HepG2 (cell line): ENCODE measurements around the gene TNP2. TPM values are rescaled to one million over a fixed set of nuclear protein-coding genes. Genes with fewer than 3 reads are reported as not detected.
A peak's percentile ranks its signal among the peaks of the same experiment; 100 is the strongest.

Experiments
- ATF5 ChIP-seq: sonication (generic); formaldehyde crosslinking; IDR thresholded peaks from 2 replicates; pipeline ENCODE4 v1.4.0; 2020; ENCODE audit warnings: mild to moderate bottlenecking, low read depth, missing genetic modification reagents
- CENPBD1 ChIP-seq: sonication (generic); formaldehyde crosslinking; IDR thresholded peaks from 2 replicates; pipeline ENCODE4 v1.8.0; 2022; ENCODE audit warnings: missing genetic modification reagents, low read depth, mild to moderate bottlenecking, borderline replicate concordance
- CREB1 ChIP-seq, 2 experiments: fragments of 450-650 bp in 1 of 2; IDR thresholded peaks; 2 replicates each; pipeline ENCODE4 v1.6.1; 2016 to 2017; ENCODE audit warnings: control low read depth in 1 of 2, mild to moderate bottlenecking in 1 of 2, missing compliant biosample characterization in 1 of 2, missing genetic modification characterization in 1 of 2
- KDM2A ChIP-seq: sonication (generic); formaldehyde crosslinking; IDR thresholded peaks from 2 replicates; pipeline ENCODE4 v1.4.0; 2020; ENCODE audit warnings: low read depth, missing genetic modification reagents, borderline replicate concordance
- KDM6A ChIP-seq: IDR thresholded peaks from 2 replicates; pipeline ENCODE4 v1.6.1; 2016; ENCODE audit warnings: low read depth
- KLF12 ChIP-seq: sonication (generic); formaldehyde crosslinking; IDR thresholded peaks from 2 replicates; pipeline ENCODE4 v1.4.0; 2020; ENCODE audit warnings: missing genetic modification reagents, borderline replicate concordance
- LBX2 ChIP-seq: sonication (generic); formaldehyde crosslinking; IDR thresholded peaks from 2 replicates; pipeline ENCODE4 v1.5.0; 2020; ENCODE audit warnings: missing genetic modification reagents, mild to moderate bottlenecking, borderline replicate concordance
- MXI1 ChIP-seq: IDR thresholded peaks from 3 replicates; pipeline ENCODE4 v1.6.1; 2012; ENCODE audit warnings: low read depth, low read length, inconsistent platforms, borderline replicate concordance
- NFRKB ChIP-seq: fragments of 450-650 bp; IDR thresholded peaks from 2 replicates; pipeline ENCODE4 v1.6.1; 2017
- NR0B2 ChIP-seq: sonication (generic); formaldehyde crosslinking; IDR thresholded peaks from 2 replicates; pipeline ENCODE4 v1.4.0; 2020; ENCODE audit warnings: mild to moderate bottlenecking, missing genetic modification reagents
- PRMT3 ChIP-seq: sonication (generic); formaldehyde crosslinking; IDR thresholded peaks from 2 replicates; pipeline ENCODE4 v1.8.1; 2022; ENCODE audit warnings: low read depth, mild to moderate bottlenecking, moderate library complexity, missing genetic modification reagents, borderline replicate concordance
- RFXAP ChIP-seq: sonication (generic); formaldehyde crosslinking; IDR thresholded peaks from 2 replicates; pipeline ENCODE4 v1.4.0; 2020; ENCODE audit warnings: missing genetic modification reagents, borderline replicate concordance
- TCF7L2 ChIP-seq: IDR thresholded peaks from 2 replicates; pipeline ENCODE4 v1.6.1; 2011; ENCODE audit warnings: mild to moderate bottlenecking, low read depth, low read length, moderate library complexity
- TFAP4 ChIP-seq: sonication (generic); IDR thresholded peaks from 2 replicates; pipeline ENCODE4 v1.6.1; 2016; ENCODE audit warnings: low read depth, borderline replicate concordance
- TOE1 ChIP-seq: sonication (generic); formaldehyde crosslinking; IDR thresholded peaks from 2 replicates; pipeline ENCODE4 v1.4.0; 2020; ENCODE audit warnings: mild to moderate bottlenecking, missing genetic modification reagents
- ZBTB42 ChIP-seq: sonication (generic); formaldehyde crosslinking; IDR thresholded peaks from 2 replicates; pipeline ENCODE4 v1.5.0; 2020; ENCODE audit warnings: mild to moderate bottlenecking, missing genetic modification reagents
- ZFP90 ChIP-seq: sonication (generic); formaldehyde crosslinking; IDR thresholded peaks from 2 replicates; pipeline ENCODE4 v1.8.0; 2022; ENCODE audit warnings: missing genetic modification reagents, mild to moderate bottlenecking, inconsistent platforms, borderline replicate concordance
- ZNF350 ChIP-seq: sonication (generic); formaldehyde crosslinking; IDR thresholded peaks from 2 replicates; pipeline ENCODE4 v1.4.0; 2020; ENCODE audit warnings: mild to moderate bottlenecking, low read depth, missing genetic modification reagents, borderline replicate concordance
- ZNF362 ChIP-seq: sonication (generic); formaldehyde crosslinking; IDR thresholded peaks from 2 replicates; pipeline ENCODE4 v1.4.0; 2020; ENCODE audit warnings: missing genetic modification reagents, mild to moderate bottlenecking, borderline replicate concordance
- ZNF674 ChIP-seq: sonication (generic); formaldehyde crosslinking; IDR thresholded peaks from 2 replicates; pipeline ENCODE4 v1.5.0; 2020; ENCODE audit warnings: low read depth, mild to moderate bottlenecking, missing genetic modification reagents
- polyA plus RNA-seq, 8 experiments: library from polyadenylated mRNA; depleted of rRNA in 3 of 8; stranded (reverse) in 7 of 8; unstranded in 1 of 8; fragments of >200 nt; fragmentation: Illumina TruSeq in 4 of 8; extraction: Trizol in 4 of 8; gene quantifications; 2 replicates each; pipeline versions ENCODE4 v1.2.1 to v1.2.3, GENCODE V29; 2011 to 2016; ENCODE audit warnings: low read depth in 4 of 8, missing spikeins in 1 of 8, mixed read lengths in 1 of 8; ENCODE audit not compliant: insufficient read depth in 1 of 8
- total RNA-seq, 5 experiments: library from RNA; depleted of rRNA; stranded (reverse); fragments of >200 nt; fragmentation: Illumina TruSeq; extraction: Trizol; gene quantifications; 2 replicates each; pipeline ENCODE4 v1.2.3, GENCODE V29; 2016; ENCODE audit warnings: low read depth in 1 of 5

TNP2 gene
- total and polyA plus RNA-seq, 2 of the 13 experiments (the other 11 are each of a cell fraction or from before 2014, with no cell fraction given), result not detected

GRCh38 chr16:11255737-11256660, 13.1 kb downstream of the TNP2 start, which contains the start of gene SOCS1 (continued):
- peak; percentile 45; the same call in 1 of the 2 replicates for TF ChIP-seq LBX2 (CRISPR knock-in tag)
- TF ChIP-seq NR0B2 (CRISPR knock-in tag), result peak; percentile 92
- TF ChIP-seq ZFP90, result peak; percentile 49
- TF ChIP-seq ZNF362 (CRISPR knock-in tag), result peak; percentile 13; the same call in 1 of the 2 replicates
- peak; percentile 87; the same call in 2 of the 3 replicates for TF ChIP-seq MXI1
- 0 out of 2 replicates have a peak, but pooled peaks have one; percentile 77 for TF ChIP-seq PRMT3
- peak; percentile 98 for TF ChIP-seq ZNF674 (CRISPR knock-in tag)
- TF ChIP-seq ZNF350 (CRISPR knock-in tag), result peak; percentile 36; the same call in 1 of the 2 replicates
- TF ChIP-seq TCF7L2, result no peak
- TF ChIP-seq CREB1 (IDR thresholded peaks at IDR 0.05), result no peak
- no peak for TF ChIP-seq CREB1 (CRISPR knock-in tag; IDR thresholded peaks at IDR 0.05)
- TF ChIP-seq KLF12 (CRISPR knock-in tag), result peak; percentile 92
- no peak; the same call in none of the 2 replicates for TF ChIP-seq KDM2A (CRISPR knock-in tag)
- peak; percentile 24; the same call in 1 of the 2 replicates for TF ChIP-seq ZBTB42 (CRISPR knock-in tag)
- no peak; the same call in 1 of the 2 replicates for TF ChIP-seq RFXAP (CRISPR knock-in tag)
- TF ChIP-seq ATF5 (CRISPR knock-in tag), result no peak
- no peak for TF ChIP-seq TOE1 (CRISPR knock-in tag)
- no peak for TF ChIP-seq KDM6A (CRISPR knock-in tag)
- no peak for TF ChIP-seq NFRKB
- peak; percentile 22; the same call in 1 of the 2 replicates for TF ChIP-seq CENPBD1 (CRISPR knock-in tag)
- peak; percentile 93 for TF ChIP-seq TFAP4
